K562 (cell line): ENCODE data around the gene LRRIQ4. TPM values are rescaled to one million over a fixed set of nuclear protein-coding genes. Genes with fewer than 3 reads are reported as not detected.
A peak's percentile ranks its signal among the peaks of the same experiment; 100 is the strongest.

Source experiments
- ARID2 ChIP-seq: fragments of 450-650 bp; IDR thresholded peaks from 2 replicates; pipeline ENCODE4 v1.6.1; 2017; ENCODE audit warnings: antibody characterized with exemption, mild to moderate bottlenecking
- CBX1 ChIP-seq: sonication (generic); IDR thresholded peaks from 2 replicates; pipeline ENCODE4 v1.6.1; 2016; ENCODE audit warnings: antibody characterized with exemption, low read depth, mild to moderate bottlenecking
- CHAMP1 ChIP-seq: fragments of 450-650 bp; IDR thresholded peaks from 2 replicates; pipeline ENCODE4 v1.6.1; 2016; ENCODE audit warnings: mild to moderate bottlenecking
- GATA2 ChIP-seq: sonication (generic); formaldehyde crosslinking; IDR thresholded peaks from 2 replicates; pipeline ENCODE4 v1.4.0; 2020; ENCODE audit warnings: mild to moderate bottlenecking, missing genetic modification reagents
- HSF4 ChIP-seq: fragments of 250-450 bp; sonication (Bioruptor Pico); IDR thresholded peaks from 2 replicates; pipeline ENCODE4 v2.1.2; 2022; ENCODE audit warnings: mild to moderate bottlenecking, moderate library complexity, borderline replicate concordance
- LCOR ChIP-seq: sonication (generic); formaldehyde crosslinking; IDR thresholded peaks from 2 replicates; pipeline ENCODE4 v1.8.0; 2022; ENCODE audit warnings: mild to moderate bottlenecking, missing genetic modification reagents
- NUFIP1 ChIP-seq: fragments of 450-650 bp; IDR thresholded peaks from 2 replicates; pipeline ENCODE4 v1.6.1; 2018; ENCODE audit not compliant: partially characterized antibody
- PML ChIP-seq: IDR thresholded peaks from 2 replicates; pipeline ENCODE4 v1.6.1; 2012; ENCODE audit warnings: low read length, inconsistent platforms
- SIN3A ChIP-seq, 2 experiments: fragments of 150-350 bp in 1 of 2; IDR thresholded peaks; 2 replicates each; pipeline ENCODE4 v1.6.1; 2011 to 2016; ENCODE audit warnings: borderline replicate concordance in 2 of 2, low read depth in 2 of 2, low read length in 2 of 2, mild to moderate bottlenecking in 2 of 2, moderate library complexity in 2 of 2; ENCODE audit not compliant: control insufficient read depth in 1 of 2
- SMARCA5 ChIP-seq: fragments of 450-650 bp; IDR thresholded peaks from 2 replicates; pipeline ENCODE4 v1.6.1; 2016
- SMARCB1 ChIP-seq: IDR thresholded peaks from 2 replicates; pipeline ENCODE4 v1.6.1; 2011; ENCODE audit warnings: improper control_type of control experiment, low read depth; ENCODE audit not compliant: insufficient read length
- STAG1 ChIP-seq: sonication (generic); formaldehyde crosslinking; IDR thresholded peaks from 2 replicates; pipeline ENCODE4 v1.5.0; 2020; ENCODE audit warnings: missing genetic modification reagents, borderline replicate concordance
- THAP7 ChIP-seq: fragments of 250-450 bp; sonication (Bioruptor Pico); IDR thresholded peaks from 2 replicates; pipeline ENCODE4 v1.5.0; 2021
- U2AF1 ChIP-seq: fragments of 200-400 bp; formaldehyde crosslinking; optimal IDR thresholded peaks from 2 replicates; pipeline ENCODE3; 2017; ENCODE audit warnings: mild to moderate bottlenecking, low read depth, low read length, moderate library complexity
- ZBED1 ChIP-seq: IDR thresholded peaks from 2 replicates; pipeline ENCODE4 v1.6.1; 2014
- ZBTB17 ChIP-seq: fragments of 450-650 bp; formaldehyde crosslinking; IDR thresholded peaks from 2 replicates; pipeline ENCODE4 v1.4.0; 2020; ENCODE audit warnings: mild to moderate bottlenecking
- ZNF354B ChIP-seq: fragments of 250-450 bp; sonication (Bioruptor Pico); IDR thresholded peaks from 2 replicates; pipeline ENCODE4 v1.4.0; 2020
- polyA plus RNA-seq, 8 experiments: library from polyadenylated mRNA; depleted of rRNA in 4 of 8; stranded (reverse) in 5 of 8; unstranded in 3 of 8; fragments of >200 nt; fragmentation: Nextera tagmentation in 2 of 8; fragmentation: Illumina TruSeq in 1 of 8; extraction: Ambion mirVana in 2 of 8; extraction: Trizol in 1 of 8; gene quantifications; 2 replicates each; pipeline versions ENCODE4 v1.2.1 to v1.2.3, GENCODE V29; 2011 to 2014; ENCODE audit warnings: inconsistent platforms in 1 of 8, missing spikeins in 1 of 8
- total RNA-seq, 7 experiments: library from RNA; depleted of rRNA in 6 of 7; stranded (reverse); fragments of >200 nt in 6 of 7; fragmentation: Illumina TruSeq in 2 of 7; extraction: Trizol in 2 of 7; gene quantifications; 2 replicates each; pipeline versions ENCODE4 v1.2.1 to v1.2.3, GENCODE V29; 2011 to 2021; ENCODE audit warnings: low replicate concordance in 1 of 7
- TF ChIP-seq, protein P1 (sequence below): sonication (generic); formaldehyde crosslinking; IDR thresholded peaks from 2 replicates; pipeline ENCODE4 v1.8.1; 2023; ENCODE audit warnings: missing genetic modification reagents, mild to moderate bottlenecking, borderline replicate concordance

LRRIQ4 gene
- total and polyA plus RNA-seq, 9 of the 15 experiments (the other 6 are each of a cell fraction or from before 2014, with no cell fraction given), result not detected

DNA sequence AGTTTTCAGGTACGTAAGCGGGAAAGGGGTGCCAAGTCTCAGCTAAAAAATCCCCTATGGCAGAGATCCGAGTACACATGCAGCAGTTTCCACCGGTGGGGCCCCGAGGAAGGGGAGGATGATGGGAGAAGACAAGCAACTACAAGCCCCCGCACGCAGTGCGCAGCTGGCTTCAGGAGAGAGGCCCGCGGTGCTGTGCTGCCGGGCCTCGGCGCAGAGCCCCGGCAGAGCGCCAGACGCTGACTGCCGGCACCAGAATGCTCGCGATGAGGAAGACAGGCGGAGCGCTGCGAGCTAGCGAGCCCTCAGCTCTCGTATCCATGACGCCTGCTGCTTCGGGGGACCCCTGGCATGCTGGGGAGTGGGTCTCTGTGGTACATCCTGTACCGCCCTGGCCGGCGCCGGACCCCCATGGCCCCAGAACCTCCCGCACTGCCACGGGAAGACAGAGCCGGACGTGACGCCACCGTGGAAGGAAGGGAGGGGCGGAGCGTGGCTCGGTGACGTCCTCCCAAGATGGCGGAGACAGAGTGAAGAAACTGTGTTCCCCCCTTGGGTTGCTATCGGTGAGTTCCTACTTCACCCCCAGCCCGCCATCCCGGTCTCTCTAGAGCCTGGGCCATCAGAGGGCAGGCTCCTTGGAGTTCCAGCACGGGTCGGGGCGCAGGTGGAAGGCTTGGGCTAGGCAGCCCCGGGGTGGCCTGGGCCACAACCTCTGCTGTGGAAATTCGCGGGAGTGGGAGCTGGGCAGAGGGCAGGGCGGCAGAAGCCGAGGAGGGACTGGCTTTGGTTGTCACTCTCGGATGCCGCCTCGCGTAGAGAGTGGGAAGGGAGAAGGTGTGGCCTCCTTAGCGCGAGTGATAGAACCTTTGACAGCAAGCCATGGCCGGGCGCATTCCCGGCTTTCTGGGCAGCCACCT is 39.5 kb upstream of the LRRIQ4 start, which contains the start of gene MYNN (continued):
- TF ChIP-seq, protein P1, sequence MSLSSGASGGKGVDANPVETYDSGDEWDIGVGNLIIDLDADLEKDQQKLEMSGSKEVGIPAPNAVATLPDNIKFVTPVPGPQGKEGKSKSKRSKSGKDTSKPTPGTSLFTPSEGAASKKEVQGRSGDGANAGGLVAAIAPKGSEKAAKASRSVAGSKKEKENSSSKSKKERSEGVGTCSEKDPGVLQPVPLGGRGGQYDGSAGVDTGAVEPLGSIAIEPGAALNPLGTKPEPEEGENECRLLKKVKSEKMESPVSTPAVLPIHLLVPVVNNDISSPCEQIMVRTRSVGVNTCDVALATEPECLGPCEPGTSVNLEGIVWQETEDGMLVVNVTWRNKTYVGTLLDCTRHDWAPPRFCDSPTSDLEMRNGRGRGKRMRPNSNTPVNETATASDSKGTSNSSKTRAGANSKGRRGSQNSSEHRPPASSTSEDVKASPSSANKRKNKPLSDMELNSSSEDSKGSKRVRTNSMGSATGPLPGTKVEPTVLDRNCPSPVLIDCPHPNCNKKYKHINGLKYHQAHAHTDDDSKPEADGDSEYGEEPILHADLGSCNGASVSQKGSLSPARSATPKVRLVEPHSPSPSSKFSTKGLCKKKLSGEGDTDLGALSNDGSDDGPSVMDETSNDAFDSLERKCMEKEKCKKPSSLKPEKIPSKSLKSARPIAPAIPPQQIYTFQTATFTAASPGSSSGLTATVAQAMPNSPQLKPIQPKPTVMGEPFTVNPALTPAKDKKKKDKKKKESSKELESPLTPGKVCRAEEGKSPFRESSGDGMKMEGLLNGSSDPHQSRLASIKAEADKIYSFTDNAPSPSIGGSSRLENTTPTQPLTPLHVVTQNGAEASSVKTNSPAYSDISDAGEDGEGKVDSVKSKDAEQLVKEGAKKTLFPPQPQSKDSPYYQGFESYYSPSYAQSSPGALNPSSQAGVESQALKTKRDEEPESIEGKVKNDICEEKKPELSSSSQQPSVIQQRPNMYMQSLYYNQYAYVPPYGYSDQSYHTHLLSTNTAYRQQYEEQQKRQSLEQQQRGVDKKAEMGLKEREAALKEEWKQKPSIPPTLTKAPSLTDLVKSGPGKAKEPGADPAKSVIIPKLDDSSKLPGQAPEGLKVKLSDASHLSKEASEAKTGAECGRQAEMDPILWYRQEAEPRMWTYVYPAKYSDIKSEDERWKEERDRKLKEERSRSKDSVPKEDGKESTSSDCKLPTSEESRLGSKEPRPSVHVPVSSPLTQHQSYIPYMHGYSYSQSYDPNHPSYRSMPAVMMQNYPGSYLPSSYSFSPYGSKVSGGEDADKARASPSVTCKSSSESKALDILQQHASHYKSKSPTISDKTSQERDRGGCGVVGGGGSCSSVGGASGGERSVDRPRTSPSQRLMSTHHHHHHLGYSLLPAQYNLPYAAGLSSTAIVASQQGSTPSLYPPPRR (CRISPR knock-in tag), result 0 out of 2 replicates have a peak, but pooled peaks have one; percentile 81
- TF ChIP-seq ZNF354B, result no peak
- no peak; the same call in 1 of the 2 replicates for TF ChIP-seq CHAMP1
- TF ChIP-seq ZBED1, result 0 out of 2 replicates have a peak, but pooled peaks have one; percentile 49
- no peak for TF ChIP-seq U2AF1
- TF ChIP-seq CBX1, result peak; percentile 58
- TF ChIP-seq STAG1, result no peak
- no peak for TF ChIP-seq ARID2
- peak; percentile 88 for TF ChIP-seq PML
- TF ChIP-seq SMARCB1, result no peak
- TF ChIP-seq THAP7, result peak; percentile 66; the same call in 1 of the 2 replicates
- TF ChIP-seq LCOR (CRISPR knock-in tag), result peak; percentile 23; the same call in 1 of the 2 replicates
- TF ChIP-seq HSF4 (CRISPR knock-in tag), result no peak
- TF ChIP-seq SMARCA5, result peak; percentile 63; the same call in 1 of the 2 replicates
- TF ChIP-seq ZBTB17, result peak; percentile 43; the same call in 1 of the 2 replicates
- TF ChIP-seq NUFIP1, result no peak
- peak; percentile 26 to 78; a peak in 3 of 4 replicates for TF ChIP-seq SIN3A (IDR thresholded peaks at IDR 0.05; ENCODE audit: borderline replicate concordance in 2 of 2, control insufficient read depth in 1 of 2, low read depth in 2 of 2, low read length in 2 of 2)
- TF ChIP-seq GATA2 (CRISPR knock-in tag), result peak; percentile 12; the same call in 1 of the 2 replicates
